Measurements from ENCODE around the gene EFCAB14.
"Not testable (repeated sequence)": the region's sequence is repeated elsewhere in the genome, so short reads cannot be mapped to it uniquely, and the experiment has no call there.

The EFCAB14 gene, protein sequence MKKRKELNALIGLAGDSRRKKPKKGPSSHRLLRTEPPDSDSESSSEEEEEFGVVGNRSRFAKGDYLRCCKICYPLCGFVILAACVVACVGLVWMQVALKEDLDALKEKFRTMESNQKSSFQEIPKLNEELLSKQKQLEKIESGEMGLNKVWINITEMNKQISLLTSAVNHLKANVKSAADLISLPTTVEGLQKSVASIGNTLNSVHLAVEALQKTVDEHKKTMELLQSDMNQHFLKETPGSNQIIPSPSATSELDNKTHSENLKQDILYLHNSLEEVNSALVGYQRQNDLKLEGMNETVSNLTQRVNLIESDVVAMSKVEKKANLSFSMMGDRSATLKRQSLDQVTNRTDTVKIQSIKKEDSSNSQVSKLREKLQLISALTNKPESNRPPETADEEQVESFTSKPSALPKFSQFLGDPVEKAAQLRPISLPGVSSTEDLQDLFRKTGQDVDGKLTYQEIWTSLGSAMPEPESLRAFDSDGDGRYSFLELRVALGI

DNA sequence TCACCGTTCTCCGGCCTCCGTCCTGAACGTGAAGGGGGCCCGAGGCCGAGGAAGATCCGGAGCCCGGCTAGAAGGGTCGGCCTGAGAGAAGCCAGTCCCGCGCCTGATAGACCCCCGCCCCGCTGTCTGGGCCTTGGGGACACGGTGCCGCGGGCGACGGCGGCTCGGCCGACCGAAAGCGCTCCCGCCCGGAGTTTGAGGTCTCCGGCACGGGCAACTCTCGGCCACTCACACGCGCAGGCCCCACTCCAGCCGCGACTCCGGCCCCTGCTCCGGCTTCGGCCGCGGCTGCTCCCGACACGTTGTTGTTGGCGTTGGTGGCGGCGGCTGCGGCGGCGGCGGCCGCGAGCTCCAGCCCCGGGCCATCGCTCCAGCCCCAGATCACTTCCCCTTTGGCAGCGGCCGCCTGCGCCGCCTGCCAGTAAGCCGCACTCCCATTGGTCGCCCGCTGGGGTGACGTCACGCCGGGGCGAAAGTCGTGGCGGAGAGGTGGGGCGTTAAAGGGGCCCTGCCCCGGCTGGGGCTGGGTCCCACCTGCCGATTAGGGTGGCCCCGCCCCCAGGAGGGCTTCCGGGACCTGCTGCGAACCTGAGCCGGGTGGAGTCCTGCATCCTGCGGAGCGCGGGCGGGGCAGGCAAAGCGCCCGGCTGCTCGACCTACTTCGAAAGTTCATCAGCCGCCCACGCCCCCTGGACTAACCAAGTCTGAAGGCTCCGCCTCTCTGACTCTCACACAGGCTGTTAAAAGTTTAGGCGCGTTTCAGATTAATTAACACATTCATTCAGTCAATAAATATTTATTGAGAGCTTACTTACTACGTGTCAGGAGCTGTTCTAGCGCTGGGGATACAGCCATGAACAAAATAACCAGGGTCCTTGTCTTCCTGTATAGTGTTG, at the start of gene EFCAB14:
EFCAB14 (minus strand) TSS at position 388 of the 896 bp plus-strand sequence. CDS start 1,027 bp downstream, outside the sequence.
- peak within 1 kb of the TSS; percentile 93 for H3K27ac Mint-ChIP-seq
- H3K27me3 Mint-ChIP-seq: no peaks in the 10 kb centered on the region
- H3K4me1 Mint-ChIP-seq: peaks cover 34% of the 10 kb centered on the region
- H3K4me3 Mint-ChIP-seq: peak within 1 kb of the TSS; percentile 89
- H3K9me3 Mint-ChIP-seq: no peaks in the 10 kb centered on the region
- peaks cover 15% of the 10 kb centered on the region for H3K36me3 Mint-ChIP-seq
- ATAC-seq: peak; percentile 99

DNA sequence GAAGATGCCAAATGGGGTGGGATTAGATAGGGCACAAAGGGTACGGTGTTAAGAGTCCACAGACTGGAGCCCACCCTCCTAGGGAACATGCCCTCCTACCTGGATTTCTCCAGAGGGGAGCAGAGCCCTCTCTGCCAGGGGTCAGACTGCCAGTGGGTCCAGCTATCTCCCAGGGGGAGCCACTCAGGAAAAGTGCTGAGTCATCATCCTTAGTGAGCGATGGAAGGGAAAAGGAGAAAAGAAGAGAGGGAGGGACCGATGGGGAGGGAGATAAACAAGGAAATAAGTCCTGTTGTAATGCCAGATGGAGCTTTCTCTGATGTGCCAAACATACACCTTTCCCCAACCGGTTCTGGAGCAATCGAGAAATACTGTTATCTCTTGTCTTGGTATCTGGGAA, 49.5 kb upstream of the EFCAB14 start:
- H3K27ac Mint-ChIP-seq: no peak overlapping the region
- peaks cover 17% of the 10 kb centered on the region for H3K9me3 Mint-ChIP-seq
- no peaks in the 10 kb centered on the region for H3K4me1 Mint-ChIP-seq
- no peak overlapping the region for H3K4me3 Mint-ChIP-seq
- no peak for ATAC-seq
- peaks cover 29% of the 10 kb centered on the region for H3K27me3 Mint-ChIP-seq
- H3K36me3 Mint-ChIP-seq: no peaks in the 10 kb centered on the region

DNA sequence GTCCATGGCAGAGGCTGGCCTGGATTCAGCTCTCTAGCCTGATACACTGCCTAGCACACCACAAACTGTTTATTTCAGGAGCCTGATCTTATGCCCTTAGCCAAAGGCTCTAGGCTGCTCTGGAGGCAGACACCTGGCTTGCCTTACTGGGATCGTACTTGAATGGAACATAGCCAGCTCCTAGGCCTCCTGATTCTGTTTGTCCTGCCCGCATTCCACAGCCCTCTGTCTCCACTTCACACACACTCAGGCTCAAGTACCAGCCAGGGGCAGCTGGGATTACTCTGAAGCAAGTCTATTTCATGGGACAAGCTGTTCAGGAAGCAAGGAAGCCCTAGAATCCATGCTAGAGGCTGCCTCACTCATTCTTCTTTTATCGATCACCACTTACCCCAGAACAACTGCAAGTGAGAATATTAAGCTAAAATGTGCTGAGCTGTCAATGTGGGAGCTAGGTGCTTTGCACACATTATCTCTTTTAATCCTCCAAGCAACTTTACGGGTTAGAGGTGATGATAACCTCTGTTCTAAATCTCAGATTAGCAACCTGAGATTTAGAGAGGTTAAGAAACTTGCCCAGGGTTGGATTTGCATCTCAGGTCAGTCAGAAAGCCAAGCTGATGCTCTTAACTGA, 48.9 kb upstream of the EFCAB14 start:
- H3K9me3 Mint-ChIP-seq: peaks cover 17% of the 10 kb centered on the region
- H3K4me3 Mint-ChIP-seq: no peak overlapping the region
- ATAC-seq: peak; percentile 8
- H3K27ac Mint-ChIP-seq: no peak overlapping the region
- peaks cover 29% of the 10 kb centered on the region for H3K27me3 Mint-ChIP-seq
- no peaks in the 10 kb centered on the region for H3K36me3 Mint-ChIP-seq
- H3K4me1 Mint-ChIP-seq: no peaks in the 10 kb centered on the region

DNA sequence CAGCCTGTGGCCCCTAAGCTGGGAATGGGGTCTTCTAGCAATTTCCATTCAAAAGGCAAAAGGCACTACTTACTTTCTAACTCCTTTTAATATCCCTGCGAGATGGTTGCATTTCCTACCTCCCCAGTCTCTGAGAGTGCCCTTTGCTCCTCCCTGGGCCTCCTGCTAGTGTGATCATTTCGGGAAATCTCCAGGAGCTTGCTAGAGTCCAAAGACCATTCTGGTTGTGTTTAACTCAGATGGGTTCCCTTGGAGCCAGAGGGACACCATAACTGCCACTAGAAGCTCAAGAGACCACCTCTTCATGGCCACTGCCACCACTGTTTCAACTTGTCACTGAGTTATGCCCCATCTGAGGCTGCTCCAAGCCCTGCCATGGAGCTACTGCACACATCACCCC, 45.5 kb upstream of the EFCAB14 start:
- H3K9me3 Mint-ChIP-seq: peaks cover 3% of the 10 kb centered on the region
- H3K27ac Mint-ChIP-seq: no peak overlapping the region

DNA sequence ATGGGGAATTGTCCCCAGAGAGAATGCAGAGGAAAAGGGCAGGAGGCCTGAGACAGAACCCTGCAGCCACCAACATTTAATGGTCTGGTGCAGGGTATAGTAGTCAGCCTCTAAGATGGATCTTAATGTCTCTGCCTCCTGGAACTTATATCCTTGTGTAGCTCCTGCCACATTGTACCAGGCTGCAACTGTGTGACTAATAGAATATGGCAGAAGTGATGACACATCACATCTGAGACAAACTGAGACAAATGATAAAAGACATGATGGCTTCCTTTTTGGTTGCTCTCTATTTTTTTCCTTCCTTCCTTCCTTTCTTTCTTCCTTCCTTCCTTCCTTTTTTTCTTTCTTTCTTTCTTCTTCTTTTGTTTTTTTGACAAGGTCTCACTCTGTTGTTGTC, 42.8 kb upstream of the EFCAB14 start:
- ATAC-seq: no peak
- no peak overlapping the region for H3K4me3 Mint-ChIP-seq
- H3K27me3 Mint-ChIP-seq: peaks cover 38% of the 10 kb centered on the region
- H3K27ac Mint-ChIP-seq: no peak overlapping the region
- H3K4me1 Mint-ChIP-seq: no peaks in the 10 kb centered on the region
- H3K9me3 Mint-ChIP-seq: no peaks in the 10 kb centered on the region
- no peaks in the 10 kb centered on the region for H3K36me3 Mint-ChIP-seq

More for the DNA sequence above, 45.5 kb upstream of the EFCAB14 start:
- Mint-ChIP-seq H3K4me3 (no peak overlapping the region), H3K36me3 (no peaks in the 10 kb centered on the region), H3K27me3 (peaks cover 56% of the 10 kb centered on the region), H3K4me1 (no peaks in the 10 kb centered on the region)
- ATAC-seq: no peak

DNA sequence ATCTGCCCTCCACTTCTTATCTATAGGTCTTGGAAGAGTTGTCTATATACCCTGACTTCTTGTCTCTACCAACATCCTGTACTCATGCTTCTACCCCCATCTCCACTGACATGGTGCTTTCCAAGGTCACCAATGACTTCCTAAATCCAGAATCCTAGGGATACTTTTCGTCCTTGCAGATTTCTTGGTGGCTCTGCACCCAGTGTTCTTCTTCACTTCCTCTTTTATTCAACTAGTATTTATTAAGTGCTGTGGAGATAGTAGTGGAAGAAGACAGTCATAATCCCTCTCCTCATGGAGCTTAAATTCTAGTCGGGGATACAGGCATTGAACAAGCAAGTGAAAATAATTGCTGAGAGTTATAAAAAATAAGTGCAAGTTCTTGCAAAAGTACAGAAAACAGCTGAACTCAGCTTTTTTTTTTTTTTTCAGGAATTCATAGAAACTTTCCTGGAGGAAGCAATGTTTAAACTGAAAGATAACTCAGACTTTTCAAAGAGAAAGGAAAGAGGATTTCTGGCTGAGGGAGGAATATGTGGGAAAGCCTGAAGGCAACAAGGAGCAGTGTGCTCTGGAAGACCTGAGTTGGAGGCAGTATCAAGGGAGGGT, 41.7 kb upstream of the EFCAB14 start:
- H3K36me3 Mint-ChIP-seq: no peaks in the 10 kb centered on the region
- H3K4me3 Mint-ChIP-seq: no peak overlapping the region
- peaks cover 46% of the 10 kb centered on the region for H3K27me3 Mint-ChIP-seq
- no peaks in the 10 kb centered on the region for H3K4me1 Mint-ChIP-seq
- no peak overlapping the region for H3K27ac Mint-ChIP-seq
- ATAC-seq: no peak
- no peaks in the 10 kb centered on the region for H3K9me3 Mint-ChIP-seq

DNA sequence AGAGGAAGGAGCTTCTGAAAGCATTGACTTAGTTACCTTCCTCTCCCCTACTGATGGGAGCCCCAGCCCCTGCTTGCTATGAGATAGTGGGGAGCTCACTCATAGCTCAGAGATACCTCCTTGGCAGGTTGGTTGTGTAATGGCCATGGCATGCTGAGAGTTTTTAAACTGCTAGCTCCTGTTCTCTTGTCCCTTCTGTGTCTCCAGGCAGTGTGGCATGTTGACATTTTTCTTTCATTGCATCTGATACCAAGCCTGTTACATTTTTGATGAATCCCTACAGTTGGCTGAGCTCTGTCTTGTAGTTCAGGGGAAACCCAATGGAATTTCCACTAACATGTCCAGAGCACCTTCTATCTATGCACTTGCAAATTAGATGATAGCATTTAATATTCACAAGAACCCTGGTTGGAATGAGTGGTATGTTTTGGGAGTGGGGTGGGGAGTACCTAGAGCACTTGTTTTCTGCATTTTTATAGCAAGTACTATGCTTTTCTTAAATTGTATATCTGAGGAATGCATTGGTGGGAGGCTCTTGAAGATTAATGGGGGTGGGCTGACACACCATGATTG, 39.1 kb upstream of the EFCAB14 start:
- Mint-ChIP-seq H3K4me1 (no peaks in the 10 kb centered on the region), H3K4me3 (no peak overlapping the region), H3K9me3 (no peaks in the 10 kb centered on the region), H3K27me3 (peaks cover 62% of the 10 kb centered on the region), H3K36me3 (no peaks in the 10 kb centered on the region), H3K27ac (no peak overlapping the region)
- ATAC-seq: no peak

DNA sequence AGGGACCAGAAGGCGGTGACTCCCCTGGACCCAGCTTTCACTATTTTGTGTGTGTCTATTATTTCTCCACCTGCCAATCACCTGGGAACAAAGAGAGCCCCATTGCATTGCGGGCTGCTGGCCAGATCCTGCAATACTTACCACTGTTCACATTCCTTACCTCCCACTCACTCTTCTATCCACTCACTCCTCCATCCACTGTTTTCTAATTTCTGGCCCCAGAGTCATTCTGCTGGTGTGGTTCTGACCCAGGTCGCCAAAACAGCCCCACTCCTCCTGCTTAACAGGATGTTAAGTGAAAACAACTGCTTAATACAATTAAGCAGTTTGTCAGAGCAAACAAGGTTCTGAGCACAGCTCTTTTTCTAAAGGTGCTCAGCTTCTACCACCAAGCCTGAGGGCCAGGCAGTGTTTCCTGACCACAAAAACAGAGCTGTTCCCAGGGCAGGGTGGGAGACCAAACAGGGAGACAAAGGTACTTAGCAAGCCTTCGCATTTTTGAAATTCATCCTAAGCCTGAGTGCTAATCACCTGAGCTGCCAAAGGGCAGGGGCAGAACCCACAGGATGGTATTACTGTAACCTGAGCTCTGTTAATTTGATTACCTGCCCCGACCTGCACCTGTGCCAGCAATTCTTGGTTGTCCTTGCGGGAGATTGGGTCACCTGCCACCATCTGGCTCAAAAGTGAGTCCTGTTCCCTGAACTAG, 38.5 kb upstream of the EFCAB14 start:
- H3K4me3 Mint-ChIP-seq: no peak overlapping the region
- H3K4me1 Mint-ChIP-seq: no peaks in the 10 kb centered on the region
- no peaks in the 10 kb centered on the region for H3K9me3 Mint-ChIP-seq
- no peaks in the 10 kb centered on the region for H3K36me3 Mint-ChIP-seq
- H3K27ac Mint-ChIP-seq: no peak overlapping the region
- no peak for ATAC-seq
- peaks cover 59% of the 10 kb centered on the region for H3K27me3 Mint-ChIP-seq

DNA sequence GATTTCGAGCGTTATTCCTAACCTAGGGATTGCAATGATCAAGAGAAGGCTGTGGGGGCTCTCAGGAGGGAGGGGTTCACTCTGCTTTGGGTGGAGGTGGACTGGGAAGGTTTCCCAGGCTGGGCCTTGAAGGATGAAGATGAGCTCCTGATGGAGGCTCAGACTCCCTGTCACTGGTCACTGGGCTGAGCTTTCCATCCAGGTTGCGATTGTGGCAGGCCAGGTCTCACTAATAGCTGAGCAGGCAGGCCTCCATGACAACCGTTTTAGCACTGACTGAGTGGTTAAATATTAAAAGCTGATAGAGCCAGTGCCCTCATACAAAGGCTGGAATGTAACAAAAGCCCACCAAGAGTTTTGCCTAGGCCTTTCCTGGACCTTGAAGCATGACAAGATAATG, 36.2 kb upstream of the EFCAB14 start:
- Mint-ChIP-seq H3K4me1 (no peaks in the 10 kb centered on the region), H3K27ac (no peak overlapping the region), H3K27me3 (peaks cover 37% of the 10 kb centered on the region), H3K4me3 (no peak overlapping the region), H3K9me3 (no peaks in the 10 kb centered on the region), H3K36me3 (no peaks in the 10 kb centered on the region)
- no peak for ATAC-seq

DNA sequence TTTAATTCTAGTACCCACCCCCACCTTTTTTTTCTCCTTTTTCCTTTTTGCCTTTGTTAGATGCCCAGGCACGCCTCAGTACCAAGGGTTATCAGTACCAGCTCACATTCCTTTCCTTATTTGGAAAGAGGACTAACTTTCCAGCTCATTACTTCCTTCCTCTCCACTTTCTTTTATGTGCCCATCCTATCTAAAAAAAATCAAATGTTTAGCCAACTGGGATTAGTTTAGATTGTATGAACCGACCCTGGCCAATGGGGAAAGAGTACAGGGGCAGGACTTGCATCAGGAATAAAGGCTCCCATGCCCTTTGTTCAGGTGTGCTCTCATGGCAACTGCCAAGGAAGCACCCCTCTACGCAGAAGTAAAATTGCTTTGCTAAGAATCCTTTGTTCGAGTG, 35.8 kb upstream of the EFCAB14 start:
- not testable (repeated sequence) for H3K4me1 Mint-ChIP-seq, H3K36me3 Mint-ChIP-seq, H3K9me3 Mint-ChIP-seq, ATAC-seq, H3K4me3 Mint-ChIP-seq, H3K27ac Mint-ChIP-seq
- H3K27me3 Mint-ChIP-seq: peaks cover 34% of the 10 kb centered on the region

DNA sequence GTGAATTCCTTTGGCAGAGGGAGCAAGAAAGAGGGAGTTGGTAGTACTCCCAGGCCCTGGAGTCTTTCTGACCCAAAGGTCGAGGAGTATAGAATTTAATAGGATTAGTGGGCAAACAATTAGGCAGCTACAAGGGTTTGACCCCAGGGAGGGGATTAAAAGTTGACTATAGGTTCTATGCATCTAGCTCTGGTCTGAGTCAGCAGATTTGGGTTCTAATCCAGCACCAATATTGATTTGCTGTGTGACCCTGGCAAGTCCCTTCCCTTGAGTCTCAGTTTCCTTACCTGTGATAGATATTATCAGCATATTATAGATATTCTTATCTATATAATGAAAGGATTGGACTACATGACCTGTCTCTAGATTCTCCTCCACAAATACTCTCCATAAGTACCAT, 35.1 kb upstream of the EFCAB14 start:
- Mint-ChIP-seq H3K9me3 (no peaks in the 10 kb centered on the region), H3K36me3 (no peaks in the 10 kb centered on the region)

DNA sequence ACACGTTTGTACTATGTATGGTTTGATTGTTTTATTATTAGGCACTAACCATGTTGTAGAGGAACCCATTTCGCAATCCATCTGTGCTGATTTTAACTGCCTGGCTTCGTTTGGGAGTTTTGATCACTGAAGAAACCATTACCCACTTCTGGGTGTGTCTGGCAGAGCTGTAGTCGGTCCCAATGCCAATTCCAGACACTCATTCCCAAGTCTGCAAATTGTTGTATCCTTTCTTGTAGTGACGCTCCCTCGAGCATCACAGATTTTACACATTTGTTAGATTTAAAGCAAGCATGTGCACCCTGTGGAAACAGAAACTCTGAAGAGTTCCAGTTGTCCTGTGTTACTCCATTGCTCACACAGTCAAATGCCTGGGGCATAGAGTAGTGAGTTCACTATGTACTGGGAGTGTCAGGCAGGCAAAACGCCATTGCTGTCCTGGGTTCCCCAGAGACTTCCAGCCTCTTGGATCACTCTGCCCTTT, 31.0 kb upstream of the EFCAB14 start:
- Mint-ChIP-seq H3K4me3 (no peak overlapping the region), H3K4me1 (no peaks in the 10 kb centered on the region), H3K27ac (no peak overlapping the region), H3K9me3 (no peaks in the 10 kb centered on the region), H3K36me3 (no peaks in the 10 kb centered on the region), H3K27me3 (peaks cover 27% of the 10 kb centered on the region)
- ATAC-seq: no peak

More for the DNA sequence above, 35.1 kb upstream of the EFCAB14 start:
- peaks cover 37% of the 10 kb centered on the region for H3K27me3 Mint-ChIP-seq
- no peaks in the 10 kb centered on the region for H3K4me1 Mint-ChIP-seq
- no peak overlapping the region for H3K4me3 Mint-ChIP-seq
- H3K27ac Mint-ChIP-seq: no peak overlapping the region
- ATAC-seq: no peak

DNA sequence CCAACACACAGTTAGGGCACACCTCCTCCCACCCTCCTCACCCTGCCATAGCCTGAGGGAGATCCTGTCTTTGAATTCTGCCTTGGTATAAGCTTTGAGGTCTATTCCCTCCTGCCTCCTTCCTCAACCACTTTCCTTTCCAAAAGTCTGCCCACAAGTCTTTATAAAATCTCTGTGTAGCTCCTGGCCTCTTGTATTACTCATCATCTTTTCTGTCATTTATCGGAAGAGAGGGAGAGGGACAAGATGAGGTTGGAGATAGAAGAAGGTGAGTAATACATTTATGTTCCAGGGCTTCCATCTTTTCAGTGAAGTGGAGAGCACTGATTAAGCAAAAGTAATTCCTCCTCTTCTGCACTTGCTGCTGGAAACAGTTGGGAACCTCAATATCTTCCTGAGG, 30.5 kb upstream of the EFCAB14 start:
- H3K36me3 Mint-ChIP-seq: no peaks in the 10 kb centered on the region
- peaks cover 22% of the 10 kb centered on the region for H3K27me3 Mint-ChIP-seq
- no peaks in the 10 kb centered on the region for H3K9me3 Mint-ChIP-seq

DNA sequence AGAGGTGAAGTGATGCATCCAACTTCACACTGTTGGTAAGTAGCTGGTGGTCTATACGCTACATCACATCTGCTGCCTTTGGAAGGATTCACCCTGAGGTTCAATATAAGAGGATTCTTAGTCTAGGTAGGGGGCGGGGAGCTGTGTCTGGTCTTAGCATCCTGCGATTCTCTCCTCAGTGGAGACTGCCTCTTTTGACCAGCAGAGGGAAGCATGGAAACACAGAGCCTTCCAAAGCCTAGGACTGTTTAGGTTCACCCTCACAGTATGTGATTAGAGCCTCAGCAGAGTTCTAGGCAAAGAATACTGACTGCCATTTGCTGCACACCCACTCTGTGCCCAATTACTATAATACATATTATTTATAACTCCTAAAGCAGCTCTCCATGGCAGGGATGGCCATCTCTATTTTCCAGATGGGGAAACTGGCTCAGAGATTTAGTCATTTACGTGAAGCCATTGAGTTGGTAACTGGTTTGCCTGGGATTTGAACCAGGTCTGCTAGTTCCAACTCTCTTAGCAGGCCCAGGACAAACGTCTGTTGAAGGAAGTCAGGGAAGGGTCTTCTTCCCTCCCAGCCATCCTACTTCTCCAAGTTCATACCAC, 28.9 kb upstream of the EFCAB14 start:
- Mint-ChIP-seq H3K4me1 (no peaks in the 10 kb centered on the region), H3K4me3 (no peak overlapping the region), H3K9me3 (no peaks in the 10 kb centered on the region), H3K36me3 (no peaks in the 10 kb centered on the region), H3K27me3 (peaks cover 14% of the 10 kb centered on the region), H3K27ac (no peak overlapping the region)
- ATAC-seq: no peak

More for the DNA sequence above, 30.5 kb upstream of the EFCAB14 start:
- H3K4me3 Mint-ChIP-seq: no peak overlapping the region
- no peak overlapping the region for H3K27ac Mint-ChIP-seq
- no peak for ATAC-seq
- H3K4me1 Mint-ChIP-seq: no peaks in the 10 kb centered on the region
